GM13976 (cell line): Measurements from ENCODE around the gene LRSAM1.

Experiments
- DNase-seq: peaks from one replicate; pipeline ENCODE4 v3.0.0; 2012; ENCODE audit warnings: low spot score
- CTCF ChIP-seq: IDR thresholded peaks from 2 replicates; pipeline ENCODE4 v1.5.1; 2012; ENCODE audit warnings: borderline replicate concordance, mild to moderate bottlenecking; ENCODE audit not compliant: insufficient read depth; ENCODE audit errors: extremely low read depth, missing control alignments, control extremely low read depth
- in situ Hi-C: fragments of 300-500 bp; cut with MboI; formaldehyde crosslinking; loops from one replicate; pipeline ENCODE4 v1.12.0; 2022; ENCODE audit warnings: low sequenced_read_pairs, mixed read lengths, inconsistent platforms; ENCODE audit not compliant: unreplicated experiment

LRSAM1 gene

DNA sequence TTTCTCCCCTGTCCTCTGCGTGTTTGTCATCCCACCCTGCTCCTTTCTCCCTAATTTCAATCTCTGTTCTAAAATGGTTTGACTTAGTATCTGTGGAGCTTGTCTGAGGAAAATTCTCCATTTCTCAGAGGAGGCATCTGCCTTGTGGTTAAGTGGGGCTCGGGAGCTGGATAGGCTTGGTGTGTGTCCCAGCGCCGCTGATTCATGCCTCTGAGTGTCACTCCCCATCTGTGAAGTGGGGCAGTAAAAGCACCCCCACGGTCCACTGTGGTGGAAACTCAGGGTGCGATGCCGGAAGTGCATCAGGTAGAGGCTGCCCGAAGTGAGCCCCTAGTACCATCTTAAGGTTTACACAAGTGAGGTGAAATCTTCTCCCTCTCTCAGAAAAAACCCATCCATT lies 37.6 kb downstream of the LRSAM1 start:
- in situ Hi-C loops = no loop called here
- no peak for TF ChIP-seq CTCF

DNA sequence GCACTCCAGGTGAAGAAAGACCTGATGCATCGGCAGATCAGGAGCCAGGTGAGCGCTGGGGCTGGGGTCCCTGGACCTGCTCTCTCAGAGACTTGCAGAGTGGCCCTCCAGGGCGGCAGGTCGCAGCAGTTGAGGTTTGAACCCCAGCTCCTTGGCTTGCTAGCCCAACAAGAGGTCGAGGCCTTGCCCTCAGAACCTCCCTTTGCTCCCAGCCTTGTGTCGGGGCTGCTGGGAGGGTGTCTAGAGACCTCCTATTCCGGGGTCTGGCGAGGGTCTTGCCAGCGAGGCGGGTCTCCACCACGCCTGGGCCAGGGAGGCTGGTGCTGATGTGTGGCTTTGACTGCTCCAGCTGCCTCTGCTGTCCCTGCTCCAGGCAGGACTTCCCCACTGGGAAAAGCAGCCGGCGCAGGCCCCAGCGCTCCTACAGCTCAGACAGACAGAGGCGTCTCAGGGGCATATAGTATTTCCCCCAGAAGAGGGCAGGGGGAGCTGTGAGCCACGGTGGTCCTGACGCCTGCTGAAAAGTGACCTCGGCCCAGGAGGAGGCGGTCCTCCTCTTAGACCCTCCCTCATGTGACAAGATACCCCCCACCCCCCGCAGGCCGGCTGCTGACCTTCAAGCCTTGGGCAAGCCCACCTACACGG lies 38.3 kb downstream of the LRSAM1 start:
- DNase-seq = no peak
- in situ Hi-C loops = no loop called here
- no peak for TF ChIP-seq CTCF

More for the DNA sequence above, 37.6 kb downstream of the LRSAM1 start:
- no peak for DNase-seq

DNA sequence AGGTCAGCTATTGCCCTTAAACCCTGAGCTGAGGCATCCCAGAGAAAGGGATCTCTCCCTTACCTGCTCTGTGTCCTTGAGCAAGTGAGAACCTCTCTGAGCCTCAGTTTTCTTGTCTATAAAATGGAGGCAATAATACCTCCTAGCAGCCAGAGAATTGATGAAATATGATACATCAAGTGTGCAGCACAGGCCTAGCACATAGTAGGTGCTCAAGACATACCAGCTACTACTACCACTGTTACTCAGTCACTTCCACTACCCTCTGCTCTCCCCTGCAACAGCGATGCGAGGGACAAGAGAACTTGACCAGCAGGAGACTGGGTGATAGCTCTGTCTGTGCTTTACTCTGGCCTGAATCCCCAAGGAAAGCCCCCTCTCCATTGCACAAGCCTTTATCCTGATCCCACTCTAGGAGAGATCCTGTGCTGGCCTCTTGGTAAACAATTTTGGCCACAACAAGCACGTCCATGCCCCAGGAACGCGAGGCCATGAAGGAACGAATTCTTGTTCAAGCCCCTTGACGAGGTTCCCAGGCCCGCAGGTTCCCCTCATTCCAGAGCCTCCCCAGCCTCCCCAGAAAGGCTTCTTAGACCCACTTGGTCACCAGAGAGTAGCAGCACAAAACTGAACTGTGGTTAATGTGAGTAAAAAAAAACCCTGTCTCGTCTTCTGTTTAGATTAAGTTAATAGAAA lies 39.4 kb downstream of the LRSAM1 start:
- DNase-seq = no peak
- in situ Hi-C loops = no loop called here
- no peak for TF ChIP-seq CTCF

DNA sequence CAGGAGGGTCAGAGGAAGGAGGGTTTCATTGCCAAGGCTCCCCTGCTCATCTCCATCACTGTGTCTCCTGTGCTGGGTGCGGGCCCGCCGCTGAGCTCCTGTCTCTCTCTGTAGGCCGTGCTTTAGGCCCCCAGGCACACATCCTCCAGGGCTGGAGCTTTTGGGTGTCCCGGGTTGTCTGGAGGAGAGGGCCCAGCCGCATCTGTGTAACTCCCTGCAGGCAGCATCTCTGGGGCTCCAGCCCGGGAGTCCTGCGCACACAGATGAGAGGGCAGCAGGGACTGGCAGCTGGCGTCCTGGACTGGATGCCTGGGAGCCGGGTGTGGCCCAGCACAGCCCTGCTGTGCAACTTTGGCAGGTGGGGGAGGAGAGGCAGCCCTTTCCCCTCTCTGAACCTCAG lies 40.2 kb downstream of the LRSAM1 start:
- TF ChIP-seq CTCF = no peak
- in situ Hi-C loops = no loop called here
- no peak for DNase-seq

DNA sequence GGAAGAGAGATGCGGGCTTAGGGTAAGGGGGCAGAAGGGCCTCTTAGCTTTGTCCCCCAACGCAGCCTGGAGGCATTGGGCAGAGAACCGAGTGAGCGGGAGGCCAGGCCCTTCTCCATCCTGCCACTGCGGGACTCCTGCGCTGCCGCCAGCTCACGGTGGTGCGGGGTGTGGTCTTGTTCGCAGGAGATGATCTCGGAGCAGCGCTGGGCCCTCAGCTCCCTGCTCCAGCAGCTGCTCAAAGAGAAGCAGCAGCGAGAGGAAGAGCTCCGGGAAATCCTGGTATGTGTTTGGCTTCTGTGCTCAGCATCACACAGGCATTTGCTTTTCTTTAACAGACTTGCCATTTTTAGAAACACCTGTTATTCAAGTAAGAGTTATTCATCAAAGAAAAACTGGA lies 41.3 kb downstream of the LRSAM1 start:
- in situ Hi-C loops = no loop called here
- DNase-seq = no peak

More for the DNA sequence above, 41.3 kb downstream of the LRSAM1 start:
- no peak for TF ChIP-seq CTCF
